Hepatocyte (in vitro differentiated cells): ENCODE results near the gene PI4KA. TPM values are rescaled to one million over a fixed set of nuclear protein-coding genes. Genes with fewer than 3 reads are reported as not detected.

Source experiments
- DNase-seq: peaks from one replicate; pipeline ENCODE4 v3.0.0-alpha.2; 2016; ENCODE audit warnings: low spot score
- H2AFZ ChIP-seq: fragments of 200-600 bp; sonication (generic); 2 replicates; pipeline ENCODE4 v1.6.0; 2016; ENCODE audit warnings: antibody characterized with exemption, mild to moderate bottlenecking
- H3K27ac ChIP-seq: fragments of 200-600 bp; sonication (generic); 2 replicates; pipeline ENCODE4 v1.5.1; 2016; ENCODE audit warnings: mild to moderate bottlenecking
- H3K27me3 ChIP-seq: fragments of 200-600 bp; sonication (generic); 2 replicates; pipeline ENCODE4 v1.6.1; 2016
- H3K36me3 ChIP-seq: fragments of 200-600 bp; sonication (generic); replicated peaks from 2 replicates; pipeline ENCODE4 v1.5.1; 2016; ENCODE audit warnings: low read depth; ENCODE audit not compliant: insufficient read depth
- H3K4me1 ChIP-seq: fragments of 200-600 bp; sonication (generic); 2 replicates; pipeline ENCODE4 v1.5.1; 2016; ENCODE audit warnings: mild to moderate bottlenecking, moderate library complexity; ENCODE audit not compliant: insufficient read depth
- H3K4me2 ChIP-seq: fragments of 200-600 bp; sonication (generic); 2 replicates; pipeline ENCODE4 v1.6.0; 2016
- H3K4me3 ChIP-seq: fragments of 200-600 bp; sonication (generic); 2 replicates; pipeline ENCODE4 v1.5.1; 2016; ENCODE audit warnings: mild to moderate bottlenecking
- H3K79me2 ChIP-seq: fragments of 200-600 bp; sonication (generic); 2 replicates; pipeline ENCODE4 v1.6.0; 2017; ENCODE audit warnings: mild to moderate bottlenecking
- H3K9me2 ChIP-seq: fragments of 200-600 bp; sonication (generic); replicated peaks from 2 replicates; pipeline ENCODE4 v1.6.0; 2017; ENCODE audit warnings: mild to moderate bottlenecking; ENCODE audit not compliant: insufficient read depth
- H3K9me3 ChIP-seq: fragments of 200-600 bp; sonication (generic); 2 replicates; pipeline ENCODE4 v1.5.1; 2016; ENCODE audit warnings: low read depth, mild to moderate bottlenecking
- H4K20me1 ChIP-seq: fragments of 200-600 bp; sonication (generic); 2 replicates; pipeline ENCODE4 v1.6.0; 2016; ENCODE audit warnings: mild to moderate bottlenecking; ENCODE audit not compliant: insufficient read depth, poor library complexity, severe bottlenecking
- CTCF ChIP-seq: fragments of 200-600 bp; sonication (generic); IDR thresholded peaks from 2 replicates; pipeline ENCODE4 v1.5.1; 2016; ENCODE audit warnings: antibody characterized with exemption, mild to moderate bottlenecking; ENCODE audit not compliant: poor library complexity
- EZH2 ChIP-seq: fragments of 200-600 bp; sonication (generic); IDR thresholded peaks from 2 replicates; pipeline ENCODE4 v1.6.1; 2016; ENCODE audit warnings: antibody characterized with exemption, mild to moderate bottlenecking, borderline replicate concordance
- EZH2phosphoT487 ChIP-seq: fragments of 200-600 bp; sonication (generic); IDR thresholded peaks from one replicate; pipeline ENCODE4 v1.6.1; 2018; ENCODE audit warnings: antibody characterized with exemption, mild to moderate bottlenecking, low read depth, moderate library complexity; ENCODE audit not compliant: unreplicated experiment, severe bottlenecking
- WGBS: methylation state at CpG from one replicate; pipeline ENCODE4 v1.1.6; 2016; ENCODE audit warnings: low lambda C conversion rate; ENCODE audit errors: missing lambda C conversion rate; 5-methylcytosine and 5-hydroxymethylcytosine counted together
- polyA plus RNA-seq: library from polyadenylated mRNA; unstranded; fragments of >200 nt; fragmentation: Nextera tagmentation; extraction: Ambion mirVana; gene quantifications from 2 replicates; pipeline ENCODE4 v1.2.1, GENCODE V29; 2016
- total RNA-seq: library from RNA; depleted of rRNA; stranded (reverse); fragments of >200 nt; gene quantifications from 2 replicates; pipeline ENCODE4 v1.2.3, GENCODE V29; 2014

PI4KA gene
- total and polyA plus RNA-seq, 2 experiments from 2014 or later: 59.1 to 75.7 TPM

DNA sequence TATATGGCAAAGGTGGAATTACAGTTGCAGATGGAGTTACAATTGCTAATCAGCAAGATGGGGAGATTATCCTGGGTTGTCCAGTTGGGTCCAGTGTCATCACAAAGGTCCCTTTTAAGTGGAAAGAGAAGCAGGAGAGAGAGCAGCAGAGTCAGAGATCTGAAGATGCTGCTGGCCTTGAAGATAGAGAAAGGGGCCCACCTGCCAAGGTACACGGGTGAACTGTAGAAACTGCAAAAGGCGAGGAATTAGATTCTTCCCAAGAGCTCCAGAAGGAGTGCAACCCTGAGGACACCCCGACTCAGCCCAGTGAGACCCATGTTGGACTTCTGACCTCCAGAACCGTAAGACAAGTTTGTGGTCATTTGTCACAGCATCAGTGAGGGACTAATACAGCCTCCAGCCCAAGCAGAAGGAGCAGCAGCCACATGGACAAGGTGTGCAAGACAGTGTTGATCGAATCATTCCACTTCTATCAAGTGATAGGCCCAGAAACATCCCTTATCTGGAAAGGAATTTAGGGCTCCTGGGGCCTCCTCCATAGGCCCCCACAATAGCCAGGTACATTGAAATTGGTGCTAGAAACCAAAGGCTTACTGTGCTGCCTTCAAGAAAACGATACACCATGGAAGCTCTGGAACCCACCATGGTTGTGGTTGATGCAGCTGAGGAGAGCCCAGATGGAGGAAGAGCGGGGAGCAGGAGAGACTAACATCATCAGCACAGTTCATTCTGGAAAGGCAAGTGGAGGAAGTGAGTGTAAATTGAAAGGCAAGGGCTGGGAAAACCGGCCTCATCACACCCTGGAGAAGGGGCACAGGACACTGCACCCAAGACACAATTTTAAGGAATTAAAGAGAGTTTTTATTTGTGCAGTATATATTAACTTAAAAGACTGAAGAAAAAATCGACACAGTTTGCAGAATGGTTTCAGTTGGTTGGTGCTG is 23.5 kb upstream of the PI4KA start:
- no peaks in the 10 kb centered on the region for H3K9me3 ChIP-seq
- TF ChIP-seq EZH2 (no peak), EZH2phosphoT487 (no peak), CTCF (no peak)
- no peak overlapping the region for H3K4me2 ChIP-seq
- no peaks in the 10 kb centered on the region for H3K9me2 ChIP-seq
- WGBS: 95% methylated on average over 9 of the region's 9 CpGs
- peak overlapping the region; percentile 30 for H3K27ac ChIP-seq
- no peaks in the 10 kb centered on the region for H3K27me3 ChIP-seq
- DNase-seq: no peak
- H3K79me2 ChIP-seq: no peaks in the 10 kb centered on the region
- H3K4me3 ChIP-seq: no peak overlapping the region
- no peaks in the 10 kb centered on the region for H4K20me1 ChIP-seq
- H2AFZ ChIP-seq: no peak overlapping the region
- peaks cover 3% of the 10 kb centered on the region for H3K4me1 ChIP-seq
- H3K36me3 ChIP-seq: no peaks in the 10 kb centered on the region

GRCh38 chr22:20881231-20881630 is 22.6 kb upstream of the PI4KA start:
- H3K4me3 ChIP-seq: no peak overlapping the region
- no peaks in the 10 kb centered on the region for H3K36me3 ChIP-seq
- WGBS: 58% methylated on average over 5 of the region's 5 CpGs
- H3K9me2 ChIP-seq: no peaks in the 10 kb centered on the region
- peak overlapping the region; percentile 46 for H3K27ac ChIP-seq
- TF ChIP-seq EZH2: no peak
- no peak for TF ChIP-seq EZH2phosphoT487
- no peak for TF ChIP-seq CTCF
- H2AFZ ChIP-seq: no peak overlapping the region
- H4K20me1 ChIP-seq: no peaks in the 10 kb centered on the region
- no peaks in the 10 kb centered on the region for H3K27me3 ChIP-seq
- no peaks in the 10 kb centered on the region for H3K9me3 ChIP-seq
- no peaks in the 10 kb centered on the region for H3K79me2 ChIP-seq
- no peak overlapping the region for H3K4me2 ChIP-seq
- no peak for DNase-seq
- peaks cover 3% of the 10 kb centered on the region for H3K4me1 ChIP-seq

GRCh38 chr22:20877715-20878114 is 19.1 kb upstream of the PI4KA start:
- Histone ChIP-seq H3K27me3 (no peaks in the 10 kb centered on the region), H3K4me1 (no peaks in the 10 kb centered on the region), H2AFZ (no peak overlapping the region), H3K27ac (no peak overlapping the region), H3K79me2 (no peaks in the 10 kb centered on the region), H3K4me3 (no peak overlapping the region), H3K9me2 (no peaks in the 10 kb centered on the region), H3K9me3 (no peaks in the 10 kb centered on the region), H4K20me1 (no peaks in the 10 kb centered on the region), H3K4me2 (no peak overlapping the region), H3K36me3 (no peaks in the 10 kb centered on the region)
- WGBS: 95% methylated on average over 3 of the region's 3 CpGs
- DNase-seq: no peak
- no peak for TF ChIP-seq EZH2
- no peak for TF ChIP-seq CTCF
- TF ChIP-seq EZH2phosphoT487: no peak
